ENCODE data around the gene OCA2. TPM values are rescaled to one million over a fixed set of nuclear protein-coding genes. Genes with fewer than 3 reads are reported as not detected.

The OCA2 gene
- polyA plus RNA-seq, 1 donor from 2014 or later, result 0.97 TPM

GRCh38 chr15:27820722-27821121 lies 278.4 kb downstream of the OCA2 start:
- H3K4me2 ChIP-seq (ENCODE audit: low read length), result no peak overlapping the region
- no peak overlapping the region for H2AFZ ChIP-seq (ENCODE audit: low read depth, low read length)
- no peaks in the 10 kb centered on the region for H4K20me1 ChIP-seq (ENCODE audit: insufficient read depth)

GRCh38 chr15:27820232-27820631 lies 278.9 kb downstream of the OCA2 start:
- Histone ChIP-seq H3K9me2 (ENCODE audit: insufficient read depth, low read length) (no peaks in the 10 kb centered on the region), H3K4me2 (ENCODE audit: low read length) (no peak overlapping the region), H3K9ac (ENCODE audit: low read length) (no peak overlapping the region), H3K9me3 (ENCODE audit: low read length) (no peaks in the 10 kb centered on the region), H3K36me3 (ENCODE audit: insufficient read depth, low read length) (no peaks in the 10 kb centered on the region), H3K4me3 (ENCODE audit: low read length) (no peak overlapping the region), H3K79me2 (replicated peaks; ENCODE audit: insufficient read depth, low read length) (no peaks in the 10 kb centered on the region), H3F3A (ENCODE audit: insufficient read depth, low read length, poor library complexity, severe bottlenecking) (no peaks in the 10 kb centered on the region), H2AFZ (ENCODE audit: low read depth, low read length) (no peak overlapping the region), H3K27me3 (ENCODE audit: insufficient read depth, low read depth, low read length) (no peaks in the 10 kb centered on the region), H4K20me1 (ENCODE audit: insufficient read depth) (no peaks in the 10 kb centered on the region), H3K27ac (ENCODE audit: low read length) (no peak overlapping the region)
- no peak for TF ChIP-seq TAF1 (IDR thresholded peaks at IDR 0.05; ENCODE audit: low read depth)
- TF ChIP-seq RAD21 (conservative IDR thresholded peaks at IDR 0.05), result no peak
- no peak for TF ChIP-seq EP300 (conservative IDR thresholded peaks at IDR 0.05; ENCODE audit: poor library complexity, severe bottlenecking)
- no peak for TF ChIP-seq POLR2AphosphoS5 (IDR thresholded peaks at IDR 0.05)
- TF ChIP-seq, protein P1, sequence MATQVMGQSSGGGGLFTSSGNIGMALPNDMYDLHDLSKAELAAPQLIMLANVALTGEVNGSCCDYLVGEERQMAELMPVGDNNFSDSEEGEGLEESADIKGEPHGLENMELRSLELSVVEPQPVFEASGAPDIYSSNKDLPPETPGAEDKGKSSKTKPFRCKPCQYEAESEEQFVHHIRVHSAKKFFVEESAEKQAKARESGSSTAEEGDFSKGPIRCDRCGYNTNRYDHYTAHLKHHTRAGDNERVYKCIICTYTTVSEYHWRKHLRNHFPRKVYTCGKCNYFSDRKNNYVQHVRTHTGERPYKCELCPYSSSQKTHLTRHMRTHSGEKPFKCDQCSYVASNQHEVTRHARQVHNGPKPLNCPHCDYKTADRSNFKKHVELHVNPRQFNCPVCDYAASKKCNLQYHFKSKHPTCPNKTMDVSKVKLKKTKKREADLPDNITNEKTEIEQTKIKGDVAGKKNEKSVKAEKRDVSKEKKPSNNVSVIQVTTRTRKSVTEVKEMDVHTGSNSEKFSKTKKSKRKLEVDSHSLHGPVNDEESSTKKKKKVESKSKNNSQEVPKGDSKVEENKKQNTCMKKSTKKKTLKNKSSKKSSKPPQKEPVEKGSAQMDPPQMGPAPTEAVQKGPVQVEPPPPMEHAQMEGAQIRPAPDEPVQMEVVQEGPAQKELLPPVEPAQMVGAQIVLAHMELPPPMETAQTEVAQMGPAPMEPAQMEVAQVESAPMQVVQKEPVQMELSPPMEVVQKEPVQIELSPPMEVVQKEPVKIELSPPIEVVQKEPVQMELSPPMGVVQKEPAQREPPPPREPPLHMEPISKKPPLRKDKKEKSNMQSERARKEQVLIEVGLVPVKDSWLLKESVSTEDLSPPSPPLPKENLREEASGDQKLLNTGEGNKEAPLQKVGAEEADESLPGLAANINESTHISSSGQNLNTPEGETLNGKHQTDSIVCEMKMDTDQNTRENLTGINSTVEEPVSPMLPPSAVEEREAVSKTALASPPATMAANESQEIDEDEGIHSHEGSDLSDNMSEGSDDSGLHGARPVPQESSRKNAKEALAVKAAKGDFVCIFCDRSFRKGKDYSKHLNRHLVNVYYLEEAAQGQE (IDR thresholded peaks at IDR 0.05; ENCODE audit: borderline replicate concordance), result no peak
- no peak for TF ChIP-seq SMC3 (conservative IDR thresholded peaks at IDR 0.05; ENCODE audit: poor library complexity)
- no peak for TF ChIP-seq CTCF (IDR thresholded peaks at IDR 0.05; ENCODE audit: poor library complexity, severe bottlenecking)
- TF ChIP-seq EZH2 (IDR thresholded peaks at IDR 0.05; ENCODE audit: borderline replicate concordance, insufficient read depth, low read length, poor library complexity, severe bottlenecking), result no peak
- no peak for TF ChIP-seq MXI1 (conservative IDR thresholded peaks at IDR 0.05; ENCODE audit: poor library complexity, severe bottlenecking)

More at GRCh38 chr15:27820722-27821121, 278.4 kb downstream of the OCA2 start:
- no peaks in the 10 kb centered on the region for H3K27me3 ChIP-seq (ENCODE audit: insufficient read depth, low read depth, low read length)
- H3F3A ChIP-seq (ENCODE audit: insufficient read depth, low read length, poor library complexity, severe bottlenecking), result no peaks in the 10 kb centered on the region
- H3K4me3 ChIP-seq (ENCODE audit: low read length), result no peak overlapping the region
- H3K36me3 ChIP-seq (ENCODE audit: insufficient read depth, low read length), result no peaks in the 10 kb centered on the region
- TF ChIP-seq POLR2AphosphoS5 (IDR thresholded peaks at IDR 0.05), result no peak
- TF ChIP-seq, protein P1 (IDR thresholded peaks at IDR 0.05; ENCODE audit: borderline replicate concordance), result no peak
- TF ChIP-seq CTCF (IDR thresholded peaks at IDR 0.05; ENCODE audit: poor library complexity, severe bottlenecking), result no peak
- TF ChIP-seq MXI1 (conservative IDR thresholded peaks at IDR 0.05; ENCODE audit: poor library complexity, severe bottlenecking), result no peak
- TF ChIP-seq SMC3 (conservative IDR thresholded peaks at IDR 0.05; ENCODE audit: poor library complexity), result no peak
- no peak for TF ChIP-seq EZH2 (IDR thresholded peaks at IDR 0.05; ENCODE audit: borderline replicate concordance, insufficient read depth, low read length, poor library complexity, severe bottlenecking)
- TF ChIP-seq RAD21 (conservative IDR thresholded peaks at IDR 0.05), result no peak
- no peak for TF ChIP-seq TAF1 (IDR thresholded peaks at IDR 0.05; ENCODE audit: low read depth)
- TF ChIP-seq EP300 (conservative IDR thresholded peaks at IDR 0.05; ENCODE audit: poor library complexity, severe bottlenecking), result no peak
- H3K9ac ChIP-seq (ENCODE audit: low read length), result no peak overlapping the region
- H3K79me2 ChIP-seq (replicated peaks; ENCODE audit: insufficient read depth, low read length), result no peaks in the 10 kb centered on the region
- H3K27ac ChIP-seq (ENCODE audit: low read length), result no peak overlapping the region
- no peaks in the 10 kb centered on the region for H3K9me3 ChIP-seq (ENCODE audit: low read length)
- H3K9me2 ChIP-seq (ENCODE audit: insufficient read depth, low read length), result no peaks in the 10 kb centered on the region

Measured in neural cell (in vitro differentiated cells).